RCC 7860 (cell line): ENCODE results near the gene PATJ.
"Not testable (repeated sequence)": the region's sequence is repeated elsewhere in the genome, so short reads cannot be mapped to it uniquely, and the experiment has no call there.

Source experiments
- DNase-seq: peaks from one replicate; pipeline ENCODE4 v3.0.0-alpha.2; 2015; ENCODE audit warnings: low spot score
- FAIRE-seq: peaks from 2 replicates; lab custom pipeline; 2012; peaks lifted over from hg19 to GRCh38; lab: Jason Lieb, UNC

The PATJ gene

DNA sequence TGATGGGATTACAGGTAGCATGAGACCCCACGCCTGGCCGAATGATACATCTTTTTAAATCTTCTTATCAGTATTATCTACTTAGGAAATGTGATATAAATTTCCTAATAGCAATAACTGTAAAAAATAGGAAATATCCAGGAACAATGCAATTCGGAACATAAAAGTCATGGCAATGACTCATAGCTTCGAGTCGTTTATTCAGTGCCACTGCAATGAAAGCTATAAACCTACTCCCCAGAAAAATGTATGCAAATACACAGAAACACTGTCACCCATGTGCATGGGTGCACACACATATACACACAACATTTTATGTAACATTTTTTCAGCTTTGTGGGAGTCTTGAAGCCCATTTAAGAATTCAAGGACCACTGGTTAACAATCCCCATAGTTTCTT, 194.6 kb downstream of the PATJ start:
- DNase-seq (no peak), FAIRE-seq (no peak)

DNA sequence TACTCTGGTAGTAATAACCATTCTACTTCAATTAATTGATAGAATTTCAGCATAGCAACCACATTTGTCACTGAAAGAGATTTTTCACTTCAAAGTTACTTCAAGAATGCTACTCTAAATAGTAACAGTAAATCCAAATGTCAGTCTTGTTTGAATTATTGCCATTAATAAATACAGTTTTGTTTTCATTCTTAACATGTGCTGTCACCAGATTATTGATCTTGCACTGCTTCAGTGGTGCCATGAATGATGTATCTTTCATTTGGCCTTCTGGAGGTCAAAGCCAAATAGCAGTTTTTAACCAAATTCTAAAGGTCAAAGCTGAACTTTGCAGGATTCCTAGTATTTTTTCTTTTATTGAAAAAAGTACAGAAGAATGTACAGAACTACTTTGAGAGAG, 199.5 kb downstream of the PATJ start:
- DNase-seq = no peak
- no peak for FAIRE-seq

DNA sequence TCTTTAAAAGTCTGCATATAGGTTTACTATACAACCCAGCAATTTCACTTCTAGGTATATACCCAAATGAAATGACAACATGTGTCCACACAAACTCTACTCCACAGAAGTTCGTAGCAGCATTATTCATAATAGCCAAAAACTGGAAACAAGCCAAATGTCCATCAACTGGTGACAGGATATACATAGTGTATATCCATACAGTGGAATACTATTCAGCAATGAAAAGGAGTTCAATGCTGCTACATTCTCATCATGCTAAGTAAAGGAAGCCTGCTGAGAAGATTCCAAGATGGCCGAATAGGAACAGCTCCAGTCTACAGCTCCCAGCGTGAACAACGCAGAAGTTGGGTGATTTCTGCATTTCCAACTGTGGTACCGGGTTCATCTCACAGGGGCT, 200.6 kb downstream of the PATJ start:
- DNase-seq = no peak
- no peak for FAIRE-seq

DNA sequence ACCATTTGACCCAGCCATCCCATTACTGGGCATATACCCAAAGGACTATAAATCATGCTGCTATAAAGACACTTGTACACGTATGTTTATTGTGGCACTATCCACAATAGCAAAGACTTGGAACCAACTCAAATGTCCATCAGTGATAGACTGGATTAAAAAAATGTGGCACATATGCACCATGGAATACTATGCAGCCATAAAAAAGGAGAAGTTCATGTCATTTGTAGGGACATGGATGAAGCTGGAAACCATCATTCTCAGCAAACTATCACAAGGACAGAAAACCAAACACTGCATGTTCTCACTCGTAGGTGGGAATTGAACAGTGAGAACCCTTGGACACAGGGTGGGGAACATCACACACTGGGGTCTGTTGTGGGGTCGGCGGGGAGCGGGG, 206.4 kb downstream of the PATJ start:
- DNase-seq, FAIRE-seq: not testable (repeated sequence)

DNA sequence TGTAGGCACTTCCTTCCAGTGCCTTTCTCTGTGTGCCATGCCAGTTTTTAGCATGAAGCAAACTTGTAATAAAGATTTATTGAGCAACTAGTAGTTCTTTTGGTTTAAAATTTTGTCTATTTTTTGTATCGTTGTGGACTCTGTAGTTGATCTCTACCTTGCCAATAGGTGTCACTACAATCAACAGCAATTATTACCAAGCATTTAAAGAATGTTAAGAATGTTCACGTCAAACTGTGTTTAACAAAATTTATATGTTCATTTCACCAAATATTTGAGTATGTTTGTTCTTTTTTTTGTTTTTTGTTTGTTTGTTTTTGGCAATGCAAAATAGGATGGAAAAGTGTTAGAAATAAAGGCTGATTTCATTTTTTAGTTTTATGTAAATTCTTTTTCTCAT, 208.1 kb downstream of the PATJ start:
- FAIRE-seq (peak; percentile 80), DNase-seq (no peak)

DNA sequence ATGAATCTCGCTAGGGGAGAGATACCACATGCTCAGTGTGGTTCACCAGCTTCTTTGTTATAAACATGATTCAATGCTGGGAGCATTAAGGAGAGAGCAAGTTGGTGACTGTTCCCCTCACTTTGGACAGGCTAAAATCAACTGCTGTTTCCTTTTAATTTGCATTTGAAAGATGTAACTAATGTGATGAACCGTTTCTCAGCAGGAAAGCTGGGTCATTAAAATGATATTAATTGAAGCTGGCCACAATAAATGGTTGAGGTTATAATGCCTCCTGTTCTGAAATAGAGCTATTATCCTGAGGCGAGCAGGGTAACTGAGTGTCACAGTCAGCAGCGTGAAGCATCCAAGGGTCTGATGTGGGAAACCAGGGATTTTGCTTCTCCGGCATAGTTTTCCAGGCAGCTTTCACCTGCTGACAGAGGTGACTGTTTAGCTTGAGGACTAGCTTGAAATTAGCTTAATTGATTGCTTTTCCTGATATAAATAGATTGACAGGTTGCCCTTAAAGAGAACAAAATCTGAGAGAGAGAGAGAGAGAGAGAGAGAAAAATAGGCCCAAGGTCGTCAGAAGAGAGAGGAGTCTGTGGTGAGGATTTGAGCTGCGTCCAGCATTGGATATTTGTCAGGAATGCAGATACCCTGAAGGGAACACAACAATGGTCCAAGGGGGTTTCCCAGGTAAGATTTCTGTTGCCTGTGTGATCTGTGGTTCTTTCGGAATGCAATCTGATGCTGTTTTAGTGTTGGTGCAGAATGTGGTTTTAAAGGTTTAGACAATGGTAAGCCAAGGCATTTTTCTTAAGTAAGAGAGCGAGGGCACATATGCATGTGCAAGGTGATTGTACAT, 209.7 kb downstream of the PATJ start:
- FAIRE-seq (peak; percentile 8), DNase-seq (peak; percentile 60)

DNA sequence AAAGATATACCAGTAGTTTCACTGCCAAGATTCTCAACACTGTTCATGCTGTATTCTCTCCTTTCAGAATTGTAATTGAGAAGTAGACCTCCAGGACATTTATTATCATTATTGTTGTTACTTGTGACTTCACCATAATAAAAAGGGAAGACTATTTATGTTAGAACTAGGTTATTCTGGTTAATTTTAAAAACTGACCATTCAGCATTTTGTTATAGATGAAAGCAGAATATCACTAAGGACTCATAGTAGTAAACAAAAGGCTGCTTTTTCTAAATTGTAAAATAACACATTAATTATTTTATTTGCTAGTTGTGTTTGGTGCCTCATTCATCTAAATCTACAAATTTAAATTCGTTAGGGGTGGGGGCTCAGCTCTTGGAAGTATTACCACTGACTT, 210.4 kb downstream of the PATJ start:
- no peak for FAIRE-seq
- DNase-seq = no peak

DNA sequence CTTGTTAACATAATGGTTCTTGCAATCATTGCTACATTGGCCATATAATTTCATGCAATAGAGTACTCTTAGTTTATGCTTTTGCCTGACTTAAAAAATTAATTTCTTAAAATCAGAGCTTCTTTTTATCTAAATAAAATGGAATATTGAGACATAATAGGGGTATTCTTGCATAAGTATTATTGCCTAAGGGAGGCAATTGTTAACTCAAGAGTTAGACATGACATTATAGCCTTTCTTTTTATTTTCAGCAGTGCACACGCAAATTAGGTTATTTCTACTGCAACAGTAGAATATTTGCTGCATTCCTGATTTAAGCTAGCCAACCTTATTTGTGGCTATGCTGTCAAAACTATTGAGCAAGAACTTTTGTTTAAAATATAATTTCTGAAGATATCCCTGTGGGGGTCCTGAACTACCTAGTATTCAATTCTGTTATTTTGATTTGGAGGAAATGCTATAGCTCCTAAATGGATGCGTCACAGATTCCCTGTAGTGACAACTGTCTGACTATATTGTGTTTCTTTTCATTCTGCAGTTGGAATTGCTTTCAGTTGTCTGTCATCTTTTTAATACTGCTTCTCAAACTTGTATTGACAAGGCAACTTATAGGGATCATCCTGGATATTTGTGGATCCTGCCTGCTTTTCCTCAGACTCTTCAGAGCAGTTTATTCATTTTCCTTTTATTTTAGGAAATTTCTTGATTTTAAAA, 211.0 kb downstream of the PATJ start:
- DNase-seq = no peak
- FAIRE-seq = no peak

DNA sequence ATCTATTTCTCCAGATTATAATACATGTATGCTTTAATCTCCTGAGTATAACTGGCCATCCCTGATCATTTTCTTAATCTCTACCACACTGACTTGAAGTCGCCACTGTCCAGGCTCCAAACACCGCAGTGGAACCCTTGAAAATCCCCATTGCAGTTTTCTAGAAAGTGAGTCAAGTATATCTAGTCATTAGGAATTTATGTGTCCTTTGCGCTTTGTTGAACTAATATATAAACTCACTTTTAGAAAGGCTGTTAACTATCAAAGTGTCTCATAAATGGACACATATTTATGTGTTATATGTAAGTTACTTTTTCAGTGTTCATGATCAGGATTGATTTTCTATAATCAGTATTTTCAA, 211.5 kb downstream of the PATJ start:
- DNase-seq = no peak
- FAIRE-seq = no peak

DNA sequence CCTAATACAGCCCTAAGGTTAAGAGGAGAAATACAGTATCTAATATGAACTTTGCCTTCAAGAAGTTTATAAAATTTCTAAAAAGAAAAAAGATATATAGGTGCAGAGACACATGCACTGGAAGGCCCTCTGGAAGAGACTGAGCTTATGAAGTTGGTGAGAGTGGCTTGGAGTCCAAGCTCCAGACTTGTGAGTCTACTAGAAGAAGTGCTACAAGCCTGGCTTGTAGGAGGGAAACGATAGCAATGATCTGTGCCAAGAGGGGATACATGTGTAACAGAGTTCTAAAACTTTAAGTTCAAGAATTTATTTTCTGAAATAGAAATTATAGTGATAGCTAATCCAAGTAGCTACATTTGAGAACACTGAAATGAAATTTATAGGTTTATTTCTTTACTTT, 213.0 kb downstream of the PATJ start:
- FAIRE-seq = no peak
- no peak for DNase-seq

DNA sequence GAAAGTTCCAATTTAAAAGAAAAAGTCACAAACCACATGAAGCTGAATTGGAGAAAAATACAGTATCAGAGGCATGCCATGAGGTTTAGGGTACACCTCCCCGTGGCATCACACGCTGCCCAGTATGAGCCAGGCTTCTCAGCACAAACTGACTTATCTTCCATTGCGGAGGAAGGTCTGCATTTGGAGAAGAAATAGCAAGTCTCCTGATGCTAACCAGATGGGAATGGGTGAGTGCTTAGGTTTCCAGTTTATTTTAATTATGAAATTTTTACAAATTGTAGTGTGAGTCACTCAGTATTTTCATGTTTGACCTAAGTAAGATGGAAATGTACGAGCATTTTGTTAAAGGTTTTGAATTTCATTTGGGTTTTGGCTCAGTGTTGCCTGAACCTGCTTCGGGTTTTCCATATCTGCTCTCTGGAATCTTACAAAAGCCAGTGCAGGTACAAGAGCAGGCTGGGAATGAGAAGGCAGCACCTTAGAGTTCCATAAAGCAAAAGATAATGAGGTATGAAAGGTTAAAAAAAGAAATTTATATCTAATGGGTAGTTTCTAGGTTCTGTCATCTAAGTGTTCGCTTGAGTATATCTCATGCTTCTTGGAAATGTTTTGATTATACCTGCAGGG, 213.9 kb downstream of the PATJ start:
- DNase-seq (no peak), FAIRE-seq (no peak)

DNA sequence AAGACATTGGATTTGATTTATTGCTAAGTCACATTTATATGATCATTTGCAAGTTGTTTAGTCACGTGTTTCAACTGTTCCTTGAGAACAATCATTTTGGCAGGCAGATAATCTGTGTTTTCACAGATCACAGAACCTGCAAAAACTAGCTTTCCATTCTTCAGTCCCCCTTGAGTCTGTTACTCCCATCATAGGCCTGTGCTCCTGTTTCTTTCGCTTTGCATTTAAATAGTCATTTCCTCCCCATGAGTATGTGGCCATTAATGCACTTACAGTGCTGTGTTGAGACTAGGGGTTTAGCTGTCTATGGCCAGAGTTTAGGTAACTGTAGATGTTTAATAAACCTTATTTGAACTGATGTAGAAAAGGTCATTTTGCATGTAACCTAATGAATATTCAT, 214.5 kb downstream of the PATJ start:
- no peak for FAIRE-seq
- no peak for DNase-seq

DNA sequence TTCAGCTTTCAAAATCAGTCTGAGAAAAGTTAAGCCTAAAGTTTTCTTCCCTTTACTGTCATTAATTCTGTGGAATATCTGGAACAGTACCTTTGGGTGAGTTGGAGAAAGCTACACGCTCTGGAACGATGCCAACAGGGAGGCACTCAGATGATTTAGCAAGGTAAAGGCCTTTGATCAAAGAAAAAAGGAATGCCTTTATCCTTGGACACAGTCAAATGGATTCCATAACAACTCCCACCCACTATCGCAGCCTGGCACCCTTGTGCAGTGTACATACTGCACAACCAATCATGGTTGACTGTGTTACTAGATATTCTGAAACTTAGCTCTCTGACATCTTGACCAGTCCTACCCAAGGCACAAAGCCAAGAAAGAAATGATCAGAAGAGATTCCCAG, 218.7 kb downstream of the PATJ start:
- FAIRE-seq = no peak
- DNase-seq = no peak

DNA sequence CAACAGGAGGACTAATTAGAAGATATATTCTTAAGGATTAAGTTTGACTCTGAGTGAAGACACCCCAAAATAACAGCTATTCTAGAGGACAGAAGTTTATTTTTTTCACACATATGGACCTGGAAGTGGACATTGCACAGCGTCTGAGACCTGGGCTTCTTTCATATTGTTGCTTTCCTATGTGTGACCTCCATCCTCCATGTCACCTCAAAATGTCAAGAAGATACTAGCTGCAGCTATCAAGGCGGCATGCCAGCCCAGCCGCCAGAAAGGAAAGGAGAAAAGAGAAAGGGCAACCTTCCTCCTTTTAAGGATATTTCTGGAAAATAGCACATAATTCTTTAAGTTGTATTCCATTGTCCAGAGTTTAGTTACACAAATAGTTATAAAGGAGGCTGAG, 220.4 kb downstream of the PATJ start:
- no peak for FAIRE-seq
- no peak for DNase-seq

DNA sequence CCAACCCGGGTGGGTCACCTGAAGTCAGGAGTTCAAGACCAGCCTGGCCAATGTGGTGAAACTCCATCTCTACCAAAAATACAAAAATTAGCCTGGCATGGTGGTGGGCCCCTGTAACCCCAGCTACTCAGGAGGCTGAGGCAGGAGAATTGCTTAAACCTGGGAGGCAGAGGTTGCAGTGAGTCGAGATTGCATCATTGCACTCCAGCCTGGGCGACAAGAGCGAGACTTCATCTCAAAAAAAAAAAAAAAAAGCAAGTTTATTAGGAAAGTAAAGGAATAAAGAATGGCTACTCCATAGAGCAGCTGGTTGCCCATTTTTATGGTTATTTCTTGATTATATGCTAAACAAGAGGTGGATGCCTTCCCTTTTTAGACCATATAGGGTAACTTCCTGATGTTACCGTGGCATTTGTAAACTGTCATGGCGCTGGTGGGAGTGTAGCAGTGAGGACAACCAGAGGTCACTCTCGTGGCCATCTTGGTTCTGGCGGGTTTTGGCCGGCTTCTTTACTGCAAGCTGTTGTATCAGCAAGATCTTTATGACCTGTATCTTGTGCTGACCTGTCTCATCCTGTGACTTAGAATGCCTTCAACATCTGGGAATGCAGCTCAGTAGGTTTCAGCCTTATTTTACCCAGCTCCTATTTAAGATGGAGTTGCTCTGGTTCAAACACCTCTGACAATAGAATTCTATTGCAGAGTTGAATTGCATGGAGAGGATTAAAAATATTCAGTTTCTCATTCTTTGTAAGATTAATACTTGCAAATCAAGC, 224.4 kb downstream of the PATJ start:
- not testable (repeated sequence) for FAIRE-seq, DNase-seq

DNA sequence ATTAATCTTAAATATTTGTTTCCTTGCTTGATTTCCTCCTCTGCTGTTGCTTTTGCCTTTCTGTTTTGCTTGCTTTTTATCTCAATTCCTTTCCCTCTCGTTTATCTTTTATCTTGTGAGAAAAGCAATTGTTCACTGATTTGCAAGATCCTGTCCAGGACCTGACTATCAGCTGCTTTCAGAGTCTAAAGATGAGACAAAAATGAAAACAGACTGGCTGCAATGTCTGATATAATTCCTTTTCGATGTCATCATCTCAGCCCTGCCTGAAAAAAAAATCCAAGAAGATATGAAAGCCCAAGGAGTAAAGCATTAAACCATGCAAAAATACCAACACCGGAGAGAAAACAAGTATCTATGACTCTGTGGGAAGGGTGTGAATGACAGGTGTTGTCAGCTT, 225.5 kb downstream of the PATJ start:
- DNase-seq = no peak
- no peak for FAIRE-seq

DNA sequence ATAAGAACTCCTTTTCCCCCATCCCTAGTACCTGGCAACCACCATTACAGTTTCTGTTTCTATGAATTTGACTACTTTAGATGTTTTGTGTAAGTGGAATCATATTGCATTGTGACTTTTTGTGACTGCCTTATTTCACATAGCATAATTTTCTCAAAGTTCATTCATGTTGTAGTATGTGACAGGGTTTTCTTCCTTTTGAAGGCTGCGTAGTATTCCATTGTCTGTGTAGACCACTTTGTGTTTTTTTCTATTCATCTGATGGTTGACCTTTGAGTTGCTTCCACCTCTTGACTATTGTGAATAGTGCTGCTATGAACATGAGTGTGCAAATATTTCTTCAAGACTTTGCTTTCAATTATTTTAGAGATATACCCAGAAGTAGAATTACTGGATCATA, 226.6 kb downstream of the PATJ start:
- DNase-seq (no peak), FAIRE-seq (no peak)

DNA sequence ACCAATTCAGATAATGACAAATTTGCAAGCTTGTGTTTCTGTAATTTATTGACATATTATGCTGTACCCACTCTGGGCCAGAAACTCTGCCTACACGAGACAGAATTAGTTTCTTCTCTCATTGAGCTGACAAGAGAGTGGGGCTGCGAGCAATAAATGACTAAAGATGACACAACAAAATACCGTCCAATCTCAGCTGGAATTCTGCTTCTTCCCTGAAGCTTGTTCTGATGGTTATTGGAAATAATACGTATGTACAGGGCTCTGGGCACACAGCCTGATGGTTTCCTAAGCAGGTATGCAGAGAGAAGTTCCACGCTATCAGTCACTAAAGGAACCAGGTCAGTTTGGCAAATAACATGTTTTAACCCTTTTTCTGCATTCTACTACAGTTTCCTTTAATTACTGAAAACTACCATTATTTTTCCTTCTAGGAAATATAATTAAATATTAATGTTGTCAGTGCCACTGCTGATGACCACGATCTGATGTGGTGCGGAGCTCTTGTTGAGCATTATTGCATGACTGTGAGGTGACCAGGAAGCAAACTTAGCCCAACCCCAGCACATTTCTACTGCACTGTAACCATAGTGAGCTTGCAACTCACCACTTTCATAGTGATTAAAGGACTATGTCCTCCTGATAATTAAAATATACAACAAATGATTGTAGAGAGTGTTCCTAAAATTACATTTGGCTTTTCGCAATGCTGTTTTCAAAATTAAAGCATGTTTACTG, 231.0 kb downstream of the PATJ start:
- DNase-seq = no peak
- no peak for FAIRE-seq

DNA sequence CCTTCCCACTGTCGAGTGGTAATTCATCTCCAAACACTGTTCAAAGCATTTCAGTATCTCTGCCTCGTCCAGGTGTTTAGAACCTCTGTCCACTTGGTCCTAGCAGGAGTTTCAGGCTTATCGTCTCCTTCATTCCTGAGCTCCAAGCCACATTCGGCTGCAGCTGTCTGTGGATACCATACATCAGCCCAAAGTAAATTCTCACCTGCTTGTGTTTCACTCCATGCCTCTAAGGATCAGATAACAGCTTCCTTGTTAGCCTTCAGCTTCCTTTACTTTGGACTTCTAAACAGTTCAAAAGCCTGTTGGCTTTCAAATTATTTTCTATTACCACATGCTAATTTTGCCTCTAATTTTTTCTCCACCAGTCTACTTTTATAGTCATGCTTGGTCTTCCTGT, 233.4 kb downstream of the PATJ start:
- no peak for FAIRE-seq

DNA sequence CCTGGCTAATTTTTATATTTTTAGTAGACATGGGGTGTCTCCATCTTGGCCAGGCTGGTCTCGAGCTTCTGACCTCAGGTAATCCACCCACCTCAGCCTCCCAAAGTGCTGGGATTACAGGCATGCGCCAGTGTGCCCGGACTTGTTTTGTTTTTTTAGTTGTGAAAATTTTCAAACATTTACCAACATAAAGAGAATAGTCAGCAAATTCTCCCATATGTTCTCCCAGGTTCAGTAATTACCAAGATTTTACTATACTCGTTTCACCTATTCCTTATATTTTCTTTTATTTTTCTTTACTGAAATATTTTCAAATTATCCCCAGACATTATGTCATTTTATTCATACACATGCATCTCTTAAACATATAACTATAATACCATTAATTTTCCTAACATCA, 234.3 kb downstream of the PATJ start:
- FAIRE-seq (peak; percentile 11), DNase-seq (no peak)

More for the DNA sequence above, 233.4 kb downstream of the PATJ start:
- no peak for DNase-seq

DNA sequence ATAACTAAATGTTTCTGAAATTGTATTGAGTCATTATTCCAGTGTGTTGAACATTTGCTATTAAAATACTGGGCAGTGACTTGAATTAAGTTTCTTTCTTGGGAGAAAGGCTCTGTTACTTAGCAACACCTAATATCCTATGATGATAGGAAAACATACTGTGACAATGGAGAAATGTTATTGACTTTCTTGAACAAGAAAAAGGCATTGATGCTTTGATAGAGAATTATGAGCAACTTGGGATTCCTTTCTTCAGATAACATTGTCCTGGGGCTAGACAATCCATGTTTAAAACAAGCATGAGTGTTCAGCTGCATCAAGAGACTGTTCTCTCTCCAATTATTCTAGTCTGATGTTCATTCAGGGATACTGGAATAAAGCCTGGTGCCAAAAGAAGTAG, 236.5 kb downstream of the PATJ start:
- FAIRE-seq (no peak), DNase-seq (no peak)
